GM12891 (cell line): Measurements from ENCODE around the gene WDR48.
A peak's percentile ranks its signal among the peaks of the same experiment; 100 is the strongest.

ENCODE experiments used
- DNase-seq: peaks from one replicate; pipeline ENCODE4 v3.0.0; 2011; ENCODE audit warnings: low spot score; ENCODE audit not compliant: insufficient read length
- FAIRE-seq: peaks from 2 replicates; lab custom pipeline; 2011; peaks lifted over from hg19 to GRCh38; lab: Jason Lieb, UNC
- PAX5 ChIP-seq: IDR thresholded peaks from 2 replicates; pipeline ENCODE4 v1.6.1; 2011; ENCODE audit warnings: low read length, moderate library complexity, mild to moderate bottlenecking; ENCODE audit not compliant: insufficient read depth, severe bottlenecking
- POLR2A ChIP-seq: IDR thresholded peaks from 2 replicates; pipeline ENCODE4 v1.6.1; 2011; ENCODE audit warnings: low read depth, low read length, control low read depth
- POLR2AphosphoS5 ChIP-seq: IDR thresholded peaks from 2 replicates; pipeline ENCODE4 v1.6.1; 2011; ENCODE audit warnings: low read depth, low read length, control low read depth
- POU2F2 ChIP-seq: IDR thresholded peaks from 2 replicates; pipeline ENCODE4 v1.6.1; 2011; ENCODE audit warnings: low read depth, mild to moderate bottlenecking, control low read depth, low read length, moderate library complexity
- SPI1 ChIP-seq: IDR thresholded peaks from 2 replicates; pipeline ENCODE4 v1.6.1; 2011; ENCODE audit warnings: low read depth, low read length, control low read depth
- TAF1 ChIP-seq: IDR thresholded peaks from 2 replicates; pipeline ENCODE4 v1.6.1; 2011; ENCODE audit warnings: low read depth, low read length, control low read depth

WDR48 gene

GRCh38 chr3:39118079-39118478 is 66.3 kb downstream of the WDR48 start:
- TF ChIP-seq POU2F2 (no peak), TAF1 (no peak), POLR2AphosphoS5 (no peak), PAX5 (no peak), SPI1 (peak; percentile 17; the same call in 1 of the 2 replicates), POLR2A (no peak)
- DNase-seq (no peak), FAIRE-seq (no peak)

GRCh38 chr3:39118931-39119660 is 67.3 kb downstream of the WDR48 start:
- no peak for DNase-seq
- FAIRE-seq: peak; percentile 5
- TF ChIP-seq PAX5 (no peak), SPI1 (no peak), TAF1 (no peak), POU2F2 (no peak), POLR2AphosphoS5 (no peak), POLR2A (no peak)

- DNase-seq: no peak
- TF ChIP-seq PAX5 (no peak), SPI1 (peak; percentile 24; the same call in 1 of the 2 replicates)
- FAIRE-seq: no peak
These were observed 69.8 kb downstream of the WDR48 start for GRCh38 chr3:39121621-39122020.

- no peak for TF ChIP-seq POLR2A
- no peak for TF ChIP-seq PAX5
- TF ChIP-seq TAF1: no peak
- no peak for TF ChIP-seq POLR2AphosphoS5
- TF ChIP-seq SPI1: no peak
- TF ChIP-seq POU2F2: no peak
- FAIRE-seq (peak; percentile 92), DNase-seq (no peak)
These were observed 71.0 kb downstream of the WDR48 start for GRCh38 chr3:39122813-39123212.

GRCh38 chr3:39124876-39125840 is 73.3 kb downstream of the WDR48 start:
- DNase-seq (no peak), FAIRE-seq (no peak)
- TF ChIP-seq SPI1 (no peak), POLR2AphosphoS5 (no peak), POU2F2 (no peak), POLR2A (no peak), PAX5 (no peak), TAF1 (no peak)

- no peak for TF ChIP-seq SPI1
- TF ChIP-seq POLR2A: no peak
- no peak for TF ChIP-seq TAF1
- TF ChIP-seq POLR2AphosphoS5: no peak
- TF ChIP-seq POU2F2: no peak
- no peak for TF ChIP-seq PAX5
- FAIRE-seq (no peak), DNase-seq (no peak)
These were observed 74.2 kb downstream of the WDR48 start for GRCh38 chr3:39125841-39126500.

GRCh38 chr3:39126532-39127071 is 74.8 kb downstream of the WDR48 start:
- FAIRE-seq: peak; percentile 63
- no peak for DNase-seq
- TF ChIP-seq SPI1: peak; percentile 78
- TF ChIP-seq POLR2A: no peak
- TF ChIP-seq PAX5: no peak

- TF ChIP-seq PAX5 (no peak), TAF1 (no peak), SPI1 (no peak), POLR2AphosphoS5 (no peak), POU2F2 (no peak), POLR2A (no peak)
- FAIRE-seq (peak; percentile 23), DNase-seq (no peak)
These were observed 75.6 kb downstream of the WDR48 start for GRCh38 chr3:39127269-39127907.

- DNase-seq (no peak), FAIRE-seq (no peak)
- TF ChIP-seq TAF1 (no peak), PAX5 (no peak), POLR2A (no peak), POU2F2 (no peak), SPI1 (no peak), POLR2AphosphoS5 (no peak)
These were observed 76.1 kb downstream of the WDR48 start for GRCh38 chr3:39127908-39128304.
